ENCODE data around the gene FGFR2.

- TF ChIP-seq, protein P1, sequence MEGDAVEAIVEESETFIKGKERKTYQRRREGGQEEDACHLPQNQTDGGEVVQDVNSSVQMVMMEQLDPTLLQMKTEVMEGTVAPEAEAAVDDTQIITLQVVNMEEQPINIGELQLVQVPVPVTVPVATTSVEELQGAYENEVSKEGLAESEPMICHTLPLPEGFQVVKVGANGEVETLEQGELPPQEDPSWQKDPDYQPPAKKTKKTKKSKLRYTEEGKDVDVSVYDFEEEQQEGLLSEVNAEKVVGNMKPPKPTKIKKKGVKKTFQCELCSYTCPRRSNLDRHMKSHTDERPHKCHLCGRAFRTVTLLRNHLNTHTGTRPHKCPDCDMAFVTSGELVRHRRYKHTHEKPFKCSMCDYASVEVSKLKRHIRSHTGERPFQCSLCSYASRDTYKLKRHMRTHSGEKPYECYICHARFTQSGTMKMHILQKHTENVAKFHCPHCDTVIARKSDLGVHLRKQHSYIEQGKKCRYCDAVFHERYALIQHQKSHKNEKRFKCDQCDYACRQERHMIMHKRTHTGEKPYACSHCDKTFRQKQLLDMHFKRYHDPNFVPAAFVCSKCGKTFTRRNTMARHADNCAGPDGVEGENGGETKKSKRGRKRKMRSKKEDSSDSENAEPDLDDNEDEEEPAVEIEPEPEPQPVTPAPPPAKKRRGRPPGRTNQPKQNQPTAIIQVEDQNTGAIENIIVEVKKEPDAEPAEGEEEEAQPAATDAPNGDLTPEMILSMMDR (conservative IDR thresholded peaks at IDR 0.05) = no peak
- TF ChIP-seq ZFX (IDR thresholded peaks at IDR 0.05) = no peak
Observed at GRCh38 chr10:121599947-121600346, 1.7 kb upstream of the FGFR2 start.

Data from C4-2B (cell line).